ENCODE results near the gene LAMA2.

- TF ChIP-seq, protein P1, sequence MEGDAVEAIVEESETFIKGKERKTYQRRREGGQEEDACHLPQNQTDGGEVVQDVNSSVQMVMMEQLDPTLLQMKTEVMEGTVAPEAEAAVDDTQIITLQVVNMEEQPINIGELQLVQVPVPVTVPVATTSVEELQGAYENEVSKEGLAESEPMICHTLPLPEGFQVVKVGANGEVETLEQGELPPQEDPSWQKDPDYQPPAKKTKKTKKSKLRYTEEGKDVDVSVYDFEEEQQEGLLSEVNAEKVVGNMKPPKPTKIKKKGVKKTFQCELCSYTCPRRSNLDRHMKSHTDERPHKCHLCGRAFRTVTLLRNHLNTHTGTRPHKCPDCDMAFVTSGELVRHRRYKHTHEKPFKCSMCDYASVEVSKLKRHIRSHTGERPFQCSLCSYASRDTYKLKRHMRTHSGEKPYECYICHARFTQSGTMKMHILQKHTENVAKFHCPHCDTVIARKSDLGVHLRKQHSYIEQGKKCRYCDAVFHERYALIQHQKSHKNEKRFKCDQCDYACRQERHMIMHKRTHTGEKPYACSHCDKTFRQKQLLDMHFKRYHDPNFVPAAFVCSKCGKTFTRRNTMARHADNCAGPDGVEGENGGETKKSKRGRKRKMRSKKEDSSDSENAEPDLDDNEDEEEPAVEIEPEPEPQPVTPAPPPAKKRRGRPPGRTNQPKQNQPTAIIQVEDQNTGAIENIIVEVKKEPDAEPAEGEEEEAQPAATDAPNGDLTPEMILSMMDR (conservative IDR thresholded peaks at IDR 0.05 in 1 of 2, IDR thresholded peaks at IDR 0.05 in 1 of 2; ENCODE audit: low read depth in 1 of 2, low read length in 2 of 2), result no peak
- TF ChIP-seq EZH2 (IDR thresholded peaks at IDR 0.05; ENCODE audit: low read length, missing control alignments), result no peak
These were observed 561.7 kb downstream of the LAMA2 start for GRCh38 chr6:129444683-129445082.

Measured in fibroblast of lung (primary cell).